T-cell (primary cell): ENCODE measurements around the gene RAET1L. TPM values are rescaled to one million over a fixed set of nuclear protein-coding genes. Genes with fewer than 3 reads are reported as not detected.
A peak's percentile ranks its signal among the peaks of the same experiment; 100 is the strongest.

Experiments used
- ATAC-seq, 4 experiments: fragments of 200-7000 bp in 3 of 4; fragments of 150-1000 bp in 1 of 4; cut with Tn5 transposase; replicated peaks in 1 of 4; 1 replicate in 3 of 4; 2 replicates in 1 of 4; pipeline ENCODE4 v1.10.0; 2021; ENCODE audit warnings: moderate library complexity in 3 of 4, mild to moderate bottlenecking in 2 of 4, moderate number of reproducible peaks in 1 of 4
- CTCF ChIA-PET, 2 donors: fragments of 300-600 bp; sonication (Branson Sonifier 250); formaldehyde crosslinking; loops; one replicate each; lab custom pipeline; 2022; ENCODE audit warnings: antibody characterized with exemption in 2 of 2; lab: Charles Lee
- POLR2A ChIA-PET, 2 donors: fragments of 300-600 bp; sonication (Branson Sonifier 250); formaldehyde crosslinking; loops; one replicate each; lab custom pipeline; 2022; ENCODE audit warnings: antibody characterized with exemption in 2 of 2; lab: Charles Lee
- DNase-seq, 35 experiments: peaks; one replicate each; pipeline versions ENCODE4 v3.0.0 to v3.0.0-alpha.2; 2013 to 2023
- H3K27ac ChIP-seq: one replicate; pipeline ENCODE4 v1.5.1; 2013; ENCODE audit warnings: low read length
- H3K27me3 ChIP-seq, 2 experiments: replicated peaks in 1 of 2; 1 replicate in 1 of 2; 2 replicates in 1 of 2; pipeline versions ENCODE4 v1.6.1 to v1.7.0; 2013; ENCODE audit warnings: low read length in 1 of 2, mixed read lengths in 1 of 2; ENCODE audit not compliant: control insufficient read depth in 2 of 2, insufficient read depth in 2 of 2; ENCODE audit errors: extremely low read depth in 1 of 2
- H3K36me3 ChIP-seq, 2 donors: 1 replicate in 1 of 2; 2 replicates in 1 of 2; pipeline versions ENCODE4 v1.6.1 to v1.7.0; 2013; ENCODE audit warnings: low read length in 1 of 2; ENCODE audit not compliant: control insufficient read depth in 2 of 2, insufficient read depth in 1 of 2; ENCODE audit errors: extremely low read depth in 1 of 2
- H3K4me1 ChIP-seq, 2 experiments: 1 replicate in 1 of 2; 2 replicates in 1 of 2; pipeline versions ENCODE4 v1.6.1 to v1.7.0; 2013; ENCODE audit warnings: low read length in 2 of 2, mixed read lengths in 1 of 2; ENCODE audit not compliant: insufficient read depth in 2 of 2, control insufficient read depth in 1 of 2; ENCODE audit errors: extremely low read depth in 1 of 2
- H3K4me3 ChIP-seq, 2 donors: 1 replicate in 1 of 2; 2 replicates in 1 of 2; pipeline versions ENCODE4 v1.5.1 to v1.7.0; 2013; ENCODE audit warnings: mild to moderate bottlenecking in 2 of 2, low read length in 1 of 2, moderate library complexity in 1 of 2; ENCODE audit not compliant: control insufficient read depth in 1 of 2; ENCODE audit errors: extremely low read depth in 1 of 2
- H3K9me3 ChIP-seq: 2 replicates; pipeline ENCODE4 v1.7.0; 2013
- H3K27ac Mint-ChIP-seq, 2 donors: one replicate each; pipeline ENCODE4 v1.8.0; 2020 to 2021; ENCODE audit warnings: mild to moderate bottlenecking in 2 of 2, mixed read lengths in 2 of 2
- H3K27me3 Mint-ChIP-seq, 2 donors: one replicate each; pipeline ENCODE4 v1.8.0; 2021 to 2022; ENCODE audit warnings: mixed read lengths in 2 of 2
- H3K36me3 Mint-ChIP-seq: one replicate; pipeline ENCODE4 v1.8.0; 2021; ENCODE audit warnings: mixed read lengths
- H3K4me1 Mint-ChIP-seq, 3 donors: one replicate each; pipeline ENCODE4 v1.8.0; 2020 to 2022; ENCODE audit warnings: mixed read lengths in 3 of 3, mild to moderate bottlenecking in 1 of 3
- H3K4me3 Mint-ChIP-seq, 3 donors: one replicate each; pipeline ENCODE4 v1.8.0; 2020 to 2022; ENCODE audit warnings: mild to moderate bottlenecking in 3 of 3, mixed read lengths in 3 of 3, moderate library complexity in 3 of 3
- H3K9me3 Mint-ChIP-seq, 3 donors: one replicate each; pipeline ENCODE4 v1.8.0; 2020 to 2022; ENCODE audit warnings: mixed read lengths in 3 of 3
- WGBS: methylation state at CpG from one replicate; pipeline ENCODE4 v1.1.5; 2013; ENCODE audit warnings: missing lambda C conversion rate; ENCODE audit not compliant: insufficient coverage; 5-methylcytosine and 5-hydroxymethylcytosine counted together
- total RNA-seq, 35 experiments: library from RNA in 6 of 35; stranded (reverse) in 6 of 35; fragments of 120-200 nt in 1 of 35; gene quantifications; one replicate each; pipeline versions ENCODE4 v1.2.1 to v1.2.4 and lab custom pipeline; 2013 to 2026

The RAET1L gene
- total RNA-seq, 5 donors from 2014 or later (not counting 1 experiment from before 2014, with no cell fraction given) = not detected

GRCh38 chr6:150029749-150030148 lies 4.4 kb upstream of the RAET1L start:
- Histone ChIP-seq H3K4me3 (no peak overlapping the region), H3K9me3 (no peaks in the 10 kb centered on the region), H3K27me3 (peaks cover 10 to 58% of the 10 kb centered on the region in 2 experiments), H3K4me1 (peaks cover 0 to 12% of the 10 kb centered on the region in 2 experiments), H3K27ac (no peak overlapping the region), H3K36me3 (no peaks in the 10 kb centered on the region)
- H3K4me1 Mint-ChIP-seq = peaks cover 9 to 16% (median 10%) of the 10 kb centered on the region in 3 donors
- POLR2A ChIA-PET = no interaction called here
- peaks cover 57 to 63% of the 10 kb centered on the region in 2 donors for H3K27me3 Mint-ChIP-seq
- H3K9me3 Mint-ChIP-seq = no peaks in the 10 kb centered on the region
- H3K27ac Mint-ChIP-seq = no peak overlapping the region
- no peak overlapping the region for H3K4me3 Mint-ChIP-seq
- CTCF ChIA-PET = no interaction called here
- DNase-seq (peak in 1 of 35 experiments; percentile 0), ATAC-seq (peak in 1 of 4 experiments; percentile 26)
- WGBS = 92% methylated on average over 2 of the region's 4 CpGs
- H3K36me3 Mint-ChIP-seq = no peaks in the 10 kb centered on the region

GRCh38 chr6:150029276-150029675 lies 3.9 kb upstream of the RAET1L start:
- peaks cover 10 to 61% of the 10 kb centered on the region in 2 experiments for H3K27me3 ChIP-seq
- no peak overlapping the region for H3K27ac ChIP-seq
- H3K36me3 Mint-ChIP-seq = no peaks in the 10 kb centered on the region
- no peaks in the 10 kb centered on the region for H3K9me3 ChIP-seq
- no peak overlapping the region for H3K27ac Mint-ChIP-seq
- DNase-seq (peak in 1 of 35 experiments; percentile 14), ATAC-seq (no peak)
- WGBS = 83% methylated on average over 1 of the region's 7 CpGs
- H3K4me1 ChIP-seq = peaks cover 0 to 12% of the 10 kb centered on the region in 2 experiments
- ChIA-PET CTCF (no interaction called here), POLR2A (no interaction called here)
- no peaks in the 10 kb centered on the region for H3K9me3 Mint-ChIP-seq
- H3K27me3 Mint-ChIP-seq = peaks cover 58 to 63% of the 10 kb centered on the region in 2 donors
- H3K36me3 ChIP-seq = no peaks in the 10 kb centered on the region
- no peak overlapping the region for H3K4me3 Mint-ChIP-seq
- no peak overlapping the region for H3K4me3 ChIP-seq
- peaks cover 9 to 16% (median 10%) of the 10 kb centered on the region in 3 donors for H3K4me1 Mint-ChIP-seq

- DNase-seq (peak in 1 of 35 experiments; percentile 22), ATAC-seq (no peak)
- no peaks in the 10 kb centered on the region for H3K36me3 Mint-ChIP-seq
- 67% methylated on average over 8 of the region's 8 CpGs for WGBS
- Histone ChIP-seq H3K27me3 (peaks cover 10 to 63% of the 10 kb centered on the region in 2 experiments), H3K9me3 (no peaks in the 10 kb centered on the region), H3K36me3 (no peaks in the 10 kb centered on the region), H3K27ac (no peak overlapping the region), H3K4me1 (peaks cover 0 to 12% of the 10 kb centered on the region in 2 experiments), H3K4me3 (no peak overlapping the region)
- H3K27me3 Mint-ChIP-seq = peaks cover 56 to 62% of the 10 kb centered on the region in 2 donors
- H3K4me3 Mint-ChIP-seq = no peak overlapping the region
- CTCF ChIA-PET = no interaction called here
- no peak overlapping the region for H3K27ac Mint-ChIP-seq
- H3K9me3 Mint-ChIP-seq = no peaks in the 10 kb centered on the region
- H3K4me1 Mint-ChIP-seq = peaks cover 9 to 16% (median 10%) of the 10 kb centered on the region in 3 donors
- POLR2A ChIA-PET = no interaction called here
Observed at GRCh38 chr6:150028799-150029198, 3.5 kb upstream of the RAET1L start.

GRCh38 chr6:150027806-150028565 lies 2.7 kb upstream of the RAET1L start:
- Histone ChIP-seq H3K4me3 (no peak overlapping the region), H3K9me3 (no peaks in the 10 kb centered on the region), H3K4me1 (peaks cover 0 to 12% of the 10 kb centered on the region in 2 experiments), H3K27me3 (peaks cover 10 to 57% of the 10 kb centered on the region in 2 experiments), H3K27ac (no peak overlapping the region), H3K36me3 (no peaks in the 10 kb centered on the region)
- Mint-ChIP-seq H3K4me1 (peaks cover 9 to 16% (median 10%) of the 10 kb centered on the region in 3 donors), H3K27me3 (peaks cover 49 to 62% of the 10 kb centered on the region in 2 donors), H3K9me3 (no peaks in the 10 kb centered on the region), H3K36me3 (no peaks in the 10 kb centered on the region), H3K27ac (no peak overlapping the region), H3K4me3 (no peak overlapping the region)
- DNase-seq (peak in 1 of 35 experiments; percentile 13), ATAC-seq (no peak)
- ChIA-PET POLR2A (no interaction called here), CTCF (no interaction called here)
- 85% methylated on average over 5 of the region's 6 CpGs for WGBS

GRCh38 chr6:150026976-150027805 lies 1.9 kb upstream of the RAET1L start:
- Mint-ChIP-seq H3K27ac (no peak overlapping the region), H3K36me3 (no peaks in the 10 kb centered on the region), H3K27me3 (peaks cover 46 to 56% of the 10 kb centered on the region in 2 donors), H3K4me3 (no peak overlapping the region), H3K9me3 (no peaks in the 10 kb centered on the region), H3K4me1 (peaks cover 9 to 16% (median 10%) of the 10 kb centered on the region in 3 donors)
- ChIA-PET CTCF (no interaction called here), POLR2A (no interaction called here)
- Histone ChIP-seq H3K4me1 (peaks cover 0 to 12% of the 10 kb centered on the region in 2 experiments), H3K36me3 (no peaks in the 10 kb centered on the region), H3K9me3 (no peaks in the 10 kb centered on the region), H3K27me3 (peaks cover 10 to 56% of the 10 kb centered on the region in 2 experiments), H3K4me3 (no peak overlapping the region), H3K27ac (no peak overlapping the region)
- ATAC-seq = no peak
- peak in 1 of 35 experiments; percentile 22 for DNase-seq
- 74% methylated on average over 8 of the region's 9 CpGs for WGBS

- peaks cover 10 to 53% of the 10 kb centered on the region in 2 experiments for H3K27me3 ChIP-seq
- H3K36me3 Mint-ChIP-seq = no peaks in the 10 kb centered on the region
- H3K27ac Mint-ChIP-seq = no peak overlapping the region
- ATAC-seq = no peak
- WGBS = 46% methylated on average over 7 of the region's 11 CpGs
- H3K4me1 ChIP-seq = peaks cover 0 to 12% of the 10 kb centered on the region in 2 experiments
- CTCF ChIA-PET = no interaction called here
- H3K9me3 ChIP-seq = no peaks in the 10 kb centered on the region
- peaks cover 9 to 13% (median 10%) of the 10 kb centered on the region in 3 donors for H3K4me1 Mint-ChIP-seq
- H3K27me3 Mint-ChIP-seq = peaks cover 50 to 62% of the 10 kb centered on the region in 2 donors
- H3K9me3 Mint-ChIP-seq = no peaks in the 10 kb centered on the region
- no peak for DNase-seq
- H3K4me3 Mint-ChIP-seq = peak overlapping the region in 1 of 3 donors; percentile 56
- no peak overlapping the region for H3K27ac ChIP-seq
- H3K4me3 ChIP-seq = no peak overlapping the region
- H3K36me3 ChIP-seq = no peaks in the 10 kb centered on the region
- POLR2A ChIA-PET = no interaction called here
Observed at GRCh38 chr6:150024646-150025155, 631 bp downstream of the RAET1L start.
